ENCODE results near the gene MACROD2. TPM values are rescaled to one million over a fixed set of nuclear protein-coding genes. Genes with fewer than 3 reads are reported as not detected.

The MACROD2 gene
- total RNA-seq, 1 experiment from 2014 or later: 1.4 TPM

DNA sequence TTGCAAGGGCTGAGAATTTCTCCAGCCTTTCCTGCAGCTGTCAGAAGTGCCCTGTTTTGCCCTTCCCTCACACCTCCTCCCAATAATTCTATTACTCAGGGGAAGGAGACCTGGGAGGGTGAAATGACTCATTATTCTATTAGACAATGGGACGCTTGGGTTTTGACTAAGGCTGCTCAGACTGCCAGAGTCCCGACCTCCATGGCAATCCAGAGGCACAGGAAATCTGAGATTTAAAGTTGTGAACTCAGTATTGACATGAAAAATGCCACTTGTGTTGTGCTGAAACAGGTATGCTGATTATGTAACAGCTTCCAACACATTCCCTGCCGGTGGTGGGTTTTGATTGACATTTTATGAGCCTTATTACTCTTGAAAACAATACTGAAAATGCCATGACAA lies 967.9 kb downstream of the MACROD2 start:
- ChIA-PET POLR2A (ENCODE audit: low non-redundant PET) (no interaction called here), CTCF (no interaction called here)
- no peak for DNase-seq (ENCODE audit: low spot score)
- Histone ChIP-seq H3K4me3 (ENCODE audit: low read depth, low read length, poor library complexity, severe bottlenecking) (no peak overlapping the region), H3K36me3 (ENCODE audit: insufficient read depth, low read length, poor library complexity, severe bottlenecking) (no peaks in the 10 kb centered on the region), H3K27me3 (replicated peaks; ENCODE audit: insufficient read depth, low read depth, low read length, poor library complexity) (no peaks in the 10 kb centered on the region), H3K27ac (ENCODE audit: low read depth, low read length, poor library complexity, severe bottlenecking) (no peak overlapping the region), H3K4me1 (ENCODE audit: insufficient read depth, low read length, poor library complexity, severe bottlenecking) (no peaks in the 10 kb centered on the region), H3K9me3 (ENCODE audit: low read depth, low read length, poor library complexity, severe bottlenecking) (peaks cover 4% of the 10 kb centered on the region)
- no TSS peak for BruUV-seq (replicated peaks)
- TF ChIP-seq EZH2 (IDR thresholded peaks at IDR 0.05; ENCODE audit: borderline replicate concordance, low read depth, low read length, poor library complexity, severe bottlenecking) (no peak), CTCF (conservative IDR thresholded peaks at IDR 0.05; ENCODE audit: low read depth, low read length) (no peak)
- intact Hi-C loops (cut with micrococcal nuclease; ENCODE audit: unreplicated experiment): no loop called here

GRCh38 chr20:14966203-14966602 lies 970.9 kb downstream of the MACROD2 start:
- no TSS peak for BruUV-seq (replicated peaks)

DNA sequence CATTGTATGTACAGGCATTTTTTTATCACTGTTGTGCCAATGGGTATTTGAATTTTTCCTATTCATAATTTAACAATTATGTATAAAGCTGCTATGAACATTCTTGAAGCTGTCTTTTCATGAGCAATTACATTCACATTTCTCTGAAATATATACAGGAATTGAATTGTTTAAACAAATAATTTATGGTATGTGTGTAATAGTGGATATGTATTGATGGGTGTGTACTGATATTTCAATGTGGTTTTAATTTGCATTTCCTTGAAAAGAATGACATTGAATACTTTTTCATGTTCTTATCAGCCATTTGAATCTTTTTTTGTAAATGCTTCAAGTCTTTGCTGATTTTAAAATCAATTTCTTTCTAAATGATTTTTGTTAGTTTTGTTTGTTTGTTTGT lies 971.5 kb downstream of the MACROD2 start:
- no peaks in the 10 kb centered on the region for H3K4me1 ChIP-seq (ENCODE audit: insufficient read depth, low read length, poor library complexity, severe bottlenecking)
- POLR2A ChIA-PET (ENCODE audit: low non-redundant PET): no interaction called here
- no peak for DNase-seq (ENCODE audit: low spot score)
- intact Hi-C loops (cut with micrococcal nuclease; ENCODE audit: unreplicated experiment): no loop called here
- CTCF ChIA-PET: no interaction called here
- TF ChIP-seq EZH2 (IDR thresholded peaks at IDR 0.05; ENCODE audit: borderline replicate concordance, low read depth, low read length, poor library complexity, severe bottlenecking) (no peak), CTCF (conservative IDR thresholded peaks at IDR 0.05; ENCODE audit: low read depth, low read length) (no peak)
- no peaks in the 10 kb centered on the region for H3K36me3 ChIP-seq (ENCODE audit: insufficient read depth, low read length, poor library complexity, severe bottlenecking)
- no peaks in the 10 kb centered on the region for H3K27me3 ChIP-seq (replicated peaks; ENCODE audit: insufficient read depth, low read depth, low read length, poor library complexity)
- no TSS peak for BruUV-seq (replicated peaks)
- H3K4me3 ChIP-seq (ENCODE audit: low read depth, low read length, poor library complexity, severe bottlenecking): no peak overlapping the region
- no peak overlapping the region for H3K27ac ChIP-seq (ENCODE audit: low read depth, low read length, poor library complexity, severe bottlenecking)
- H3K9me3 ChIP-seq (ENCODE audit: low read depth, low read length, poor library complexity, severe bottlenecking): no peaks in the 10 kb centered on the region

More at GRCh38 chr20:14966203-14966602, 970.9 kb downstream of the MACROD2 start:
- Histone ChIP-seq H3K4me3 (ENCODE audit: low read depth, low read length, poor library complexity, severe bottlenecking) (no peak overlapping the region), H3K27me3 (replicated peaks; ENCODE audit: insufficient read depth, low read depth, low read length, poor library complexity) (no peaks in the 10 kb centered on the region), H3K4me1 (ENCODE audit: insufficient read depth, low read length, poor library complexity, severe bottlenecking) (no peaks in the 10 kb centered on the region), H3K9me3 (ENCODE audit: low read depth, low read length, poor library complexity, severe bottlenecking) (no peaks in the 10 kb centered on the region), H3K27ac (ENCODE audit: low read depth, low read length, poor library complexity, severe bottlenecking) (no peak overlapping the region), H3K36me3 (ENCODE audit: insufficient read depth, low read length, poor library complexity, severe bottlenecking) (no peaks in the 10 kb centered on the region)
- DNase-seq (ENCODE audit: low spot score): no peak
- intact Hi-C loops (cut with micrococcal nuclease; ENCODE audit: unreplicated experiment): no loop called here
- no peak for TF ChIP-seq CTCF (conservative IDR thresholded peaks at IDR 0.05; ENCODE audit: low read depth, low read length)
- no peak for TF ChIP-seq EZH2 (IDR thresholded peaks at IDR 0.05; ENCODE audit: borderline replicate concordance, low read depth, low read length, poor library complexity, severe bottlenecking)
- ChIA-PET POLR2A (ENCODE audit: low non-redundant PET) (no interaction called here), CTCF (no interaction called here)
